T-helper 17 cell (primary cell): Measurements from ENCODE around the gene GLS. TPM values are rescaled to one million over a fixed set of nuclear protein-coding genes. Genes with fewer than 3 reads are reported as not detected.
A peak's percentile ranks its signal among the peaks of the same experiment; 100 is the strongest.

Experiments
- ATAC-seq: fragments of 150-1000 bp; cut with Tn5 transposase; 2 replicates; pipeline ENCODE4 v1.10.0; 2021; ENCODE audit warnings: mild to moderate bottlenecking, moderate library complexity
- DNase-seq, 3 donors: peaks; one replicate each; pipeline versions ENCODE4 v3.0.0 to v3.0.0-alpha.2; 2020 to 2021
- H3K9me3 ChIP-seq: one replicate; pipeline ENCODE4 v1.7.0; 2013; ENCODE audit warnings: low read length, mild to moderate bottlenecking; ENCODE audit not compliant: control insufficient read depth, poor library complexity, severe bottlenecking
- H3K27ac Mint-ChIP-seq: one replicate; pipeline ENCODE4 v1.8.0; 2022; ENCODE audit warnings: mild to moderate bottlenecking, moderate library complexity, mixed read lengths
- H3K27me3 Mint-ChIP-seq: one replicate; pipeline ENCODE4 v1.8.0; 2022; ENCODE audit warnings: mixed read lengths
- H3K36me3 Mint-ChIP-seq: one replicate; pipeline ENCODE4 v1.8.0; 2022; ENCODE audit warnings: low read depth, mixed read lengths
- H3K4me1 Mint-ChIP-seq: one replicate; pipeline ENCODE4 v1.8.0; 2022; ENCODE audit warnings: mild to moderate bottlenecking, mixed read lengths
- H3K4me3 Mint-ChIP-seq: one replicate; pipeline ENCODE4 v1.8.0; 2022; ENCODE audit warnings: mild to moderate bottlenecking, moderate library complexity, mixed read lengths
- total RNA-seq, 4 donors: library from RNA in 2 of 4; stranded (reverse) in 2 of 4; gene quantifications; one replicate each; pipeline ENCODE4 v1.2.3 and lab custom pipeline; 2022 to 2026

Gene GLS
- total RNA-seq, 2 donors from 2014 or later, result 264 to 292 TPM

- ATAC-seq, result no peak
- Mint-ChIP-seq H3K4me3 (peak overlapping the region; percentile 13), H3K27me3 (no peaks in the 10 kb centered on the region), H3K4me1 (peaks cover 11% of the 10 kb centered on the region), H3K36me3 (no peaks in the 10 kb centered on the region), H3K27ac (no peak overlapping the region)
- DNase-seq, result no peak
- no peaks in the 10 kb centered on the region for H3K9me3 ChIP-seq
Observed at GRCh38 chr2:190932514-190932913, 51.9 kb downstream of the GLS start.

DNA sequence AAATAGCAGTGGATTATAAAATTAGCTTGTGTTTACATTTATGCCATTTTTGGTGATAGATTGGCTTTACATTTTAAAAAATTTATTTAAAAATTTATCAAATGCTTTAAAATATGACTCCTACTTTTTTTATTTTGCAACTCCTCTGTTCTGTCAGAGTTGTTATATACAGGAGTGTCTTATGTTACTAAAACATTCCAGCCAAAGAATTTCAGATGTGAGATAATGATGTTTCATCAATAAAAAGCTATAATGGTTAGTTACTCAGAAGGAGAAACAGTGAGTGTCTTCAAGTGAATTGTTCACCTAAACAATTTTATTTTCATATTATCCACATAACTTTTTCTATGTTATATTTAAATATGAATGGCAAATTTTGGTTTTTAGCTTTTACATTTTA is 52.7 kb downstream of the GLS start:
- DNase-seq, result no peak
- H3K4me1 Mint-ChIP-seq, result peaks cover 11% of the 10 kb centered on the region
- no peaks in the 10 kb centered on the region for H3K36me3 Mint-ChIP-seq
- H3K27me3 Mint-ChIP-seq, result no peaks in the 10 kb centered on the region
- no peak overlapping the region for H3K27ac Mint-ChIP-seq
- no peak for ATAC-seq
- no peak overlapping the region for H3K4me3 Mint-ChIP-seq
- H3K9me3 ChIP-seq, result no peaks in the 10 kb centered on the region

DNA sequence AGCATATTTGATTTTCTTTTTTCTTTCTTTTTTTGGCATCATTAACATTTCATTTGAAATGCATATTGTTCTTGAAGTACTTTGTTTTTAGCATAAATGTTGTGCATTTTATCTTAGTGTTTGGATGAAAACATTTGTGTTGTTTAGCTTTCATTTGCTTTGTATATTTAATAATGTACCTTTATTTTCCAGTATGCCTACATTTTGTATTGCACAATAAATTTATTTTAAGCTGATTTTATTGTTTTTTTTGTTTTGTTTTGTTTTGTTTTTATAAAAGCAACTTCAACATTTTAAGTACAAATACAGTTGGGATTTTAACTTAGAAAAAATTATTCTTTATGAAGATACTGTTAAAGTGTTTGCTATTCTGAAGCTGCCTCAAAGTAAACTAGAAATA is 54.4 kb downstream of the GLS start:
- Mint-ChIP-seq H3K27ac (no peak overlapping the region), H3K27me3 (no peaks in the 10 kb centered on the region), H3K4me1 (peaks cover 10% of the 10 kb centered on the region), H3K4me3 (no peak overlapping the region), H3K36me3 (no peaks in the 10 kb centered on the region)
- no peaks in the 10 kb centered on the region for H3K9me3 ChIP-seq
- DNase-seq (no peak), ATAC-seq (no peak)

- H3K4me3 Mint-ChIP-seq, result no peak overlapping the region
- ATAC-seq, result no peak
- H3K4me1 Mint-ChIP-seq, result peaks cover 5% of the 10 kb centered on the region
- no peaks in the 10 kb centered on the region for H3K9me3 ChIP-seq
- H3K36me3 Mint-ChIP-seq, result no peaks in the 10 kb centered on the region
- no peak overlapping the region for H3K27ac Mint-ChIP-seq
- no peaks in the 10 kb centered on the region for H3K27me3 Mint-ChIP-seq
- DNase-seq, result no peak
Observed at GRCh38 chr2:190938771-190939335, 58.2 kb downstream of the GLS start.

GRCh38 chr2:190940454-190940853 is 59.8 kb downstream of the GLS start:
- no peaks in the 10 kb centered on the region for H3K36me3 Mint-ChIP-seq
- no peak overlapping the region for H3K4me3 Mint-ChIP-seq
- no peak overlapping the region for H3K27ac Mint-ChIP-seq
- no peaks in the 10 kb centered on the region for H3K27me3 Mint-ChIP-seq
- H3K4me1 Mint-ChIP-seq, result peaks cover 5% of the 10 kb centered on the region
- DNase-seq (no peak), ATAC-seq (no peak)
- H3K9me3 ChIP-seq, result no peaks in the 10 kb centered on the region

GRCh38 chr2:190941571-190941970 is 61.0 kb downstream of the GLS start:
- no peak overlapping the region for H3K27ac Mint-ChIP-seq
- ATAC-seq (peak; percentile 14), DNase-seq (no peak)
- no peaks in the 10 kb centered on the region for H3K36me3 Mint-ChIP-seq
- peaks cover 7% of the 10 kb centered on the region for H3K4me1 Mint-ChIP-seq
- no peak overlapping the region for H3K4me3 Mint-ChIP-seq
- no peaks in the 10 kb centered on the region for H3K9me3 ChIP-seq
- H3K27me3 Mint-ChIP-seq, result no peaks in the 10 kb centered on the region

DNA sequence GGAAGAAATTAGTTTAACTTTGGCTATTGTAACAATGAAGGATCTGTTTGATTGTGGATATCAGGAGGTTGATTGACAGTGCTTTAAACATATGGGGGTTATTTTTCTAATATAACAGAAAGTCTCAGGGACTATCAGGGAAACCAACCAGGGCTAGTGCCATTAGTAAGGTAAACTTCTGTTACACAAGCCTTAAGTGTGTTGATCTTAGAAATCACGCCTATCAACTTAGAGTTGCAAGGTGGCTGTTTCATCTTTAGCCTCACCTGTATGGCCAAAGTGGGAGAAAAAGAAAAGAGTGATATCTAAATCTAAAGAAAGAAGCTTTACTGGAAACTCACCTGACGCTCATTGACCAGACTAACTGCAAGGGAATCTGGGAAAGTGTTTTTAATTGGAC is 62.1 kb downstream of the GLS start:
- Mint-ChIP-seq H3K27ac (no peak overlapping the region), H3K36me3 (no peaks in the 10 kb centered on the region), H3K4me3 (no peak overlapping the region), H3K27me3 (no peaks in the 10 kb centered on the region), H3K4me1 (peaks cover 15% of the 10 kb centered on the region)
- no peak for DNase-seq
- ATAC-seq, result no peak
- H3K9me3 ChIP-seq, result no peaks in the 10 kb centered on the region

DNA sequence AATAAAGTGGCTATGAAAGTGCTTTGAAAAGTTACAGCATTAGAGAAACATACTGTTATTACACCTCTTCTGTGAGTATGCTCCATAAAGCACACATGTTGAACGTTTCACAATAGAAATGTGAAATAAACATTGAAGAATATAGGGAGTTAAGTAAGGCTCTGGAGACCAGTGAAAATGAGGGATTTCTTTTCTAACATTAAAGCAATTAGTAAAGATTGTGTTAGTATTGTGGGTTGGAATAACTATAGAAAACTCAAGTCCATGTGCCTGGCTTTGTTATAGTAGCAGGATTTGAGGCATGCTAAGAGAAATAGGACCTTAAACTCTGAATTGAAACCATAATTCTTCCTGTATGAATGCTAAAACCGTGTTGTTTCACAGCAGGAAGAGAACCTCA is 63.1 kb downstream of the GLS start:
- no peaks in the 10 kb centered on the region for H3K36me3 Mint-ChIP-seq
- H3K4me3 Mint-ChIP-seq, result no peak overlapping the region
- DNase-seq (no peak), ATAC-seq (no peak)
- H3K27me3 Mint-ChIP-seq, result no peaks in the 10 kb centered on the region
- peaks cover 19% of the 10 kb centered on the region for H3K4me1 Mint-ChIP-seq
- no peak overlapping the region for H3K27ac Mint-ChIP-seq
- H3K9me3 ChIP-seq, result no peaks in the 10 kb centered on the region

DNA sequence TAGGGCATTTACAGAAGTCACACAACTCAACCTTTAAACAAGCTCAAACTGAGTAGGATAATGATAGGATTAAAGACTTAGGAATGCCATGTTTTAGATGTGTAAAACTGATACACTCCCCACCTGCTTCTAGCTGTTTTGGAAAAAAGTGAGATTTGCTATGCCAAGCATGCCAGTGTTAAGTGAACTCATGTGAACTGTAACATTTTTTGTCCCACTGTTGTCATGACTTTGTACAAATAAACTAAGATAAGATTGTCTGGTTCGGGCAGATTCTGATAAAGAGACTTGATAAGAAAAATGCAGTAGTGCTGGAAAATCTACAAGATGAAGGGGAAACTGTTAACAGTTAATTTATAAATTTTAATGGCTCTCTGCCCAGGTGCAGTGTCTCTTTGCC is 66.5 kb downstream of the GLS start:
- Mint-ChIP-seq H3K4me3 (no peak overlapping the region), H3K27me3 (no peaks in the 10 kb centered on the region), H3K4me1 (peaks cover 19% of the 10 kb centered on the region), H3K27ac (no peak overlapping the region), H3K36me3 (no peaks in the 10 kb centered on the region)
- ATAC-seq, result peak; percentile 39
- no peaks in the 10 kb centered on the region for H3K9me3 ChIP-seq
- DNase-seq, result no peak

DNA sequence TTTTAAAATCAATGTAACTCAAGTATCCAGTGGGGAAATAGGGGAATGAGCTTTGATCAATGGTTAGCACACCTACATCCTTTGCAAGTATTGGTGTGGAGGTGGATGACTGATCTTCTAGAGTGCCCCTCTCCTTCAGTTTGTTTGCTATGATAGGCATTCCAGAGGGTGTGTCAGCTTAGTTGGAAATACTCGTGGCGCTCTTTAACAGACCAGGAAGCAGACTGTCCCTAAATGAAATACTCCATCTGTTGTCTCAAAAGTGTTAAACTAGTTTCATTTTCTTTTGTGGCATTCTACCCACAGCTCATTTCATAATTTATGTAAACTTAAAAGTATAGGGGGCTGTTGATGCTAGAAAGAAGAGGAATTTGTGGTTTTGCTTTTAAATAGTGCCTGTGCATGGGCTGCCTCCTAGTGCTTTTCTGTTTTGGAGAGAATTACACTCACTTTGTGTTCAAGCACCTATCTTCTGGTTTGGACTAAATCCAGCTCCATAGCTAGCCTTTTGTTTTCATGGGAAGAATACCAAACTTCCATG is 67.2 kb downstream of the GLS start:
- Mint-ChIP-seq H3K4me3 (peak overlapping the region; percentile 31), H3K27ac (no peak overlapping the region), H3K36me3 (no peaks in the 10 kb centered on the region), H3K27me3 (no peaks in the 10 kb centered on the region), H3K4me1 (peaks cover 19% of the 10 kb centered on the region)
- no peak for DNase-seq
- H3K9me3 ChIP-seq, result no peaks in the 10 kb centered on the region
- peak; percentile 68 for ATAC-seq

DNA sequence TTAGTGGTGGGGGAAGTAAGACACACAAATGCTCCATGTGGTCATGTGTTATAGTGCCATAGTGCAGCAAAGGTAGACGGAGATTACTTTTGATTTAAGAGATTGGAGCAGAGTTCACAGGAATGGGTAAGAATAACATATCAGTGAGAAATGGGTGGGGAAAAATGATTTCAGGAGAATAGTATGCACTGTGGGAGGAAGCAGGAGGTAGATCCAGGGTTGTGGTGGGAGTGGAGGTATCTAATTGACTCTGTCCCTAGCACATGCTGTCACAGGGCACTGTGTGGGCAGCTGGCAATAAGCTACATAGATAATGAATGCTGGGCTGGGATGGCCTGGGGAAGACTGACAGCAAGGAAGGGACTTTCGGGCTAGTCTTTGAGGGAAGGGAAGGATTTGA is 68.0 kb downstream of the GLS start:
- H3K27ac Mint-ChIP-seq, result no peak overlapping the region
- DNase-seq, result no peak
- peaks cover 19% of the 10 kb centered on the region for H3K4me1 Mint-ChIP-seq

DNA sequence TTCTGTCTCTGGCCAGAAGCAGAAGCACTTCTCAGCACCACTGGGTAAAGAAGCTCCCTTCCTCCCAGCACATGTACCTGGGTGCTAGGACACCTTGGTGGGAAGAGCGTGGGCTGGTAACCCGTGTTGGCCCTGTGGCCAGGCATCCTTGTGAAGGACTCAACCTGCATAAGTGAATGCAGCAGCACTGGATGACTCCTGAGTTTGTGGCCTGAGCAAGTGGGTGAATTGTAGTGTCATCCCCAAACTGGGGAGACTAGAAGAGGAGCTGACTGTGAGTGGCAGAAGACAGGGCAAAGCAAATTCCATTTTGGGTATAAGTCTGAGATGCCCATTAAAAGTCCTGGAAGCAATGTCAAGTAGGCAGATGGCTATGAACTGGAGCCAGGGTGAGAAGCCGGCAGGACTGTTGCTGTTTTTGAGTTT is 70.0 kb downstream of the GLS start:
- Mint-ChIP-seq H3K27ac (no peak overlapping the region), H3K27me3 (no peaks in the 10 kb centered on the region), H3K4me1 (peaks cover 16% of the 10 kb centered on the region), H3K36me3 (no peaks in the 10 kb centered on the region), H3K4me3 (no peak overlapping the region)
- no peak for ATAC-seq
- H3K9me3 ChIP-seq, result no peaks in the 10 kb centered on the region
- no peak for DNase-seq

More for the DNA sequence above, 68.0 kb downstream of the GLS start:
- H3K4me3 Mint-ChIP-seq, result no peak overlapping the region
- H3K9me3 ChIP-seq, result no peaks in the 10 kb centered on the region
- H3K36me3 Mint-ChIP-seq, result no peaks in the 10 kb centered on the region
- ATAC-seq, result no peak
- no peaks in the 10 kb centered on the region for H3K27me3 Mint-ChIP-seq

DNA sequence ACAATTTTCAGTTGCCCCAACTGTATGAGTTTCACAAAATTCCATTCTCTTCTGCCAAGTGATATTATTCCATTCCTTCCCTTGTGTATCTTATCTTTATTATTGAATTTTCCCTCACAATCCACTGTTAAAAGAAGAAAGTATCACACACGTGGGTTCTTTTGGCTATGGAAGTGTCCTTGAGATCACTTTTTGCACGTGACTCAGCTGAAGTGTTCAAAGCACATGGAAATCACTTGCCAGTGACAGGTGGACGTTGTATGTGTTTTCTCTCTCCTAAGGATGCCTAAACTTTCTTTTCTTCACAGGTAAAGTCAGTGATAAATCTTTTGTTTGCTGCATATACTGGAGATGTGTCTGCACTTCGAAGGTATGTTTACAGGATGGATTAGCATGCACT is 72.6 kb downstream of the GLS start:
- no peaks in the 10 kb centered on the region for H3K27me3 Mint-ChIP-seq
- no peaks in the 10 kb centered on the region for H3K9me3 ChIP-seq
- ATAC-seq (no peak), DNase-seq (no peak)
- H3K4me3 Mint-ChIP-seq, result no peak overlapping the region
- H3K27ac Mint-ChIP-seq, result no peak overlapping the region
- no peaks in the 10 kb centered on the region for H3K4me1 Mint-ChIP-seq
- H3K36me3 Mint-ChIP-seq, result no peaks in the 10 kb centered on the region
